Memory B cell (primary cell): ENCODE results near the gene SF3B2.
"Not testable (repeated sequence)": the region's sequence is repeated elsewhere in the genome, so short reads cannot be mapped to it uniquely, and the experiment has no call there.

ENCODE experiments used
- ATAC-seq: fragments of 150-1000 bp; cut with Tn5 transposase; 2 replicates; pipeline ENCODE4 v1.10.0; 2021; ENCODE audit warnings: low read depth, mild to moderate bottlenecking, moderate library complexity
- DNase-seq, 2 donors: peaks; one replicate each; pipeline ENCODE4 v3.0.0; 2022; ENCODE audit warnings: low spot score in 2 of 2
- H3K27ac Mint-ChIP-seq: one replicate; pipeline ENCODE4 v1.8.0; 2022; ENCODE audit warnings: mild to moderate bottlenecking, moderate library complexity, mixed read lengths
- H3K27me3 Mint-ChIP-seq: one replicate; pipeline ENCODE4 v1.8.0; 2022; ENCODE audit warnings: mixed read lengths
- H3K36me3 Mint-ChIP-seq: one replicate; pipeline ENCODE4 v1.8.0; 2022; ENCODE audit warnings: mild to moderate bottlenecking, mixed read lengths
- H3K4me1 Mint-ChIP-seq: one replicate; pipeline ENCODE4 v1.8.0; 2022; ENCODE audit warnings: mixed read lengths
- H3K4me3 Mint-ChIP-seq: one replicate; pipeline ENCODE4 v1.8.0; 2022; ENCODE audit warnings: mild to moderate bottlenecking, moderate library complexity, mixed read lengths
- H3K9me3 Mint-ChIP-seq: one replicate; pipeline ENCODE4 v1.8.0; 2022; ENCODE audit warnings: mixed read lengths

Gene SF3B2

GRCh38 chr11:66012371-66012945 lies 39.7 kb upstream of the SF3B2 start:
- peaks cover 3% of the 10 kb centered on the region for H3K27me3 Mint-ChIP-seq
- no peak for ATAC-seq
- H3K36me3 Mint-ChIP-seq, result no peaks in the 10 kb centered on the region
- H3K4me3 Mint-ChIP-seq, result no peak overlapping the region
- DNase-seq, result no peak
- H3K4me1 Mint-ChIP-seq, result peaks cover 3% of the 10 kb centered on the region
- no peak overlapping the region for H3K27ac Mint-ChIP-seq
- H3K9me3 Mint-ChIP-seq, result no peaks in the 10 kb centered on the region

DNA sequence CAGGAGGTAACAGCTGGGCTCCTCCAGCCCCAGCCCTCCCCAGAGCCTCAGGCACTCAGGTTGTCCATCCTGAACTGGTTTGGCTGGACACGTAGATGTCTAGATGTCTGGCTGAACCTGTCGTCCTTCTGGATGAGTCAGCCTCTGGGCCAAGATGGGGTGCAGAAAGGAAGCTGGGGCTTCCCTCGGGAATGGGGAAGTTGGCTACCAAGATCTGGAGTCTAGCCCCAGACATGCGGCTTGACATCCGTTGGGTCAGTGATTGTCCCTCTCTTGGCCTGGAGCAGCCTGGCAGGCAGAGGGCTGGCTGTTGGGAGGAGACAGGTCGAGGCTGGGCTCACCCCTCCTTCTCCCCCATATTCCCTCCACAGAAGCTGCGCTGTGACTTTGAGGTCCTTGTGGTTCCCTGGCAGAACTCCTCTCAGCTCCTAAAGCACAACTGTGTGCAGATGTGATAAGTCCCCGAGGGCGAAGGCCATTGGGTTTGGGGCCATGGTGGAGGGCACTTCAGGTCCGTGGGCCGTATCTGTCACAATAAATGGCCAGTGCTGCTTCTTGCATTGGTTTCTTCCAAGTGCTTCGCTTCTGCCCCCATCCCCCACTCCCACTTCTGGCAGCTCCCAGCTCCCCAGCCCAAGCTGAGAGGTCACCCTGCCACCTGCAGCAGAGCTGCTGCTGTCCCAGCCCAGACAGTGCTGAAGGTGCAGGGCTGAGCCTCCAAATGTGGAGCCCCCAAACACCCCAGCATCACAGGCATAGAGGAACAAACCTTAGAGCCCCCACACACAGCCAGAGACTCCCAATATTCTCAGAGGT lies 39.0 kb upstream of the SF3B2 start:
- Mint-ChIP-seq H3K36me3 (no peaks in the 10 kb centered on the region), H3K4me3 (no peak overlapping the region), H3K4me1 (peaks cover 5% of the 10 kb centered on the region), H3K9me3 (no peaks in the 10 kb centered on the region), H3K27me3 (peaks cover 3% of the 10 kb centered on the region), H3K27ac (no peak overlapping the region)
- no peak for ATAC-seq
- DNase-seq, result no peak

- H3K36me3 Mint-ChIP-seq, result no peaks in the 10 kb centered on the region
- no peak for DNase-seq
These were observed 38.4 kb upstream of the SF3B2 start for GRCh38 chr11:66013762-66014100.

GRCh38 chr11:66014804-66015453 lies 37.2 kb upstream of the SF3B2 start:
- peaks cover 3% of the 10 kb centered on the region for H3K27me3 Mint-ChIP-seq
- DNase-seq (no peak), ATAC-seq (no peak)
- no peaks in the 10 kb centered on the region for H3K36me3 Mint-ChIP-seq
- H3K4me3 Mint-ChIP-seq, result no peak overlapping the region
- H3K9me3 Mint-ChIP-seq, result no peaks in the 10 kb centered on the region
- peaks cover 5% of the 10 kb centered on the region for H3K4me1 Mint-ChIP-seq
- no peak overlapping the region for H3K27ac Mint-ChIP-seq

More at GRCh38 chr11:66013762-66014100, 38.4 kb upstream of the SF3B2 start:
- Mint-ChIP-seq H3K4me1 (peaks cover 5% of the 10 kb centered on the region), H3K4me3 (no peak overlapping the region), H3K9me3 (no peaks in the 10 kb centered on the region), H3K27me3 (peaks cover 3% of the 10 kb centered on the region), H3K27ac (no peak overlapping the region)
- ATAC-seq, result no peak

DNA sequence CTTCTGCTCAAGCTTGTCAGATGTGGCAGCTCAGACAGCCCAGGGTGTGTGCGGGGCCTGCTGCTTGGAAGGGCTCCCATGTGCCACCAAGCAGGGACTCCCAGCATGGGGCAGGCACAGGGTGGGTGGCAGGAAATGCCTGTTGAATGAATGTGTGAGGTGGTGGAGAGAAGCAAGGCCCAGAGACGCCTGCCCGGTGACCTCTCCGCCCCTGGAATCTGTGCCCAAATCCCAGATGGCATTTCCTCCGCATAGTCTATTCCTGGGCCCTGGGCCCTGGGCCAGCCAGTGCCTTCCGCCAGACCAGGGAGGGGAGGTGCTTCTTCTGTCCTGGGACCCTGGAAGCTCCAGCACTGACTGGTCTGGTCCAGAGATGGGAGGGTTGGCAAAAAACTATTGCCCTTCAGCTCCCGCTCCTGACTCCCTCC lies 36.7 kb upstream of the SF3B2 start:
- no peaks in the 10 kb centered on the region for H3K36me3 Mint-ChIP-seq
- H3K4me1 Mint-ChIP-seq, result peaks cover 6% of the 10 kb centered on the region
- no peak for DNase-seq
- H3K4me3 Mint-ChIP-seq, result no peak overlapping the region
- no peak overlapping the region for H3K27ac Mint-ChIP-seq
- no peaks in the 10 kb centered on the region for H3K9me3 Mint-ChIP-seq
- no peak for ATAC-seq
- peaks cover 5% of the 10 kb centered on the region for H3K27me3 Mint-ChIP-seq

DNA sequence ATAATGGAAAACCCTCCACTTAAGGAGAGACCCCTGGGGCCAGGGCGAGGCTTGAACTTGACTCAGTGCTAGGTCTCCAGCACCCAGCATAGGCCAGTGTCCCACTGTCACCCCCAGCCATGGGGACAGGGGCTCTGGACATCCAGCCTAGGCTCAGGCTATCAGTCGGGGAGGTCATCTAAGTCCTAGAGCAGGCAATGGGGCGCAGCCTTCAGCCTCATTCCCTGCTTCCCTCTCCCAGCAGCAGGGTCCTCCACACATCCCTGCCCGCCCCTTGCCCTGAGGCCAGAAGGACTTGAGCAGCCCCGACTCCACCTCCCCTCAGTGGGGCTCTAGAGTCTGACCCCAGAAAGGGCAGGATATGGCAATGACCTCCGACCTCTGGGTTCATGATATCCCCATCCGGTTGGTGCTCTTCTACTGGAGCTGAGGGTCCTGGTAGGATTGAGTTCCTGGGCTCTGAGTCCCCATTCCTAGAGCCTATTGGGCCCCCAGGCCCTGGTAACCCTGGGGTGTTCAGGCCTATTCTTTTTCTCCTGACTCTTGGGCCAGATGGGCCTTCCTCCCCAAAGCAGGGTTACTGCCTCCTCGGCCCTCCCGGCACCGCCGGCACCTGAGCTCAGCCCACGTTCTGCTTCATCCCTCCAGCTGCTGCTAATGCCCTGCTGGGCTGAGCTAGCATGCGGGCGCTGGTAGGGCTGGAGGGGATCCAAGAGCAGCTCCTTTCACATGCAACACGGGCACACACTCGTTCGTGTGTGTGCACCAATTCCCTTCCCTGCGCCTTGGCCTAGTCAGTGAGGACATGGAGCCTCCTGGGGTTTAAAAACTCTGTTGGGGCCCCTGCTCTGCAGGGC lies 36.0 kb upstream of the SF3B2 start:
- H3K4me1 Mint-ChIP-seq, result peaks cover 6% of the 10 kb centered on the region
- H3K9me3 Mint-ChIP-seq, result no peaks in the 10 kb centered on the region
- H3K4me3 Mint-ChIP-seq, result no peak overlapping the region
- ATAC-seq, result no peak
- H3K27me3 Mint-ChIP-seq, result peaks cover 6% of the 10 kb centered on the region
- H3K27ac Mint-ChIP-seq, result no peak overlapping the region
- no peak for DNase-seq
- H3K36me3 Mint-ChIP-seq, result no peaks in the 10 kb centered on the region

- no peak overlapping the region for H3K4me3 Mint-ChIP-seq
- peaks cover 6% of the 10 kb centered on the region for H3K4me1 Mint-ChIP-seq
- ATAC-seq (no peak), DNase-seq (no peak)
- H3K27ac Mint-ChIP-seq, result no peak overlapping the region
- H3K27me3 Mint-ChIP-seq, result peaks cover 6% of the 10 kb centered on the region
- no peaks in the 10 kb centered on the region for H3K9me3 Mint-ChIP-seq
- no peaks in the 10 kb centered on the region for H3K36me3 Mint-ChIP-seq
These were observed 35.4 kb upstream of the SF3B2 start for GRCh38 chr11:66016793-66017177.

- DNase-seq, result no peak
- Mint-ChIP-seq H3K27ac (no peak overlapping the region), H3K9me3 (no peaks in the 10 kb centered on the region), H3K36me3 (no peaks in the 10 kb centered on the region), H3K4me3 (no peak overlapping the region), H3K27me3 (peaks cover 6% of the 10 kb centered on the region), H3K4me1 (peaks cover 6% of the 10 kb centered on the region)
- no peak for ATAC-seq
These were observed 34.8 kb upstream of the SF3B2 start for GRCh38 chr11:66017321-66017720.

DNA sequence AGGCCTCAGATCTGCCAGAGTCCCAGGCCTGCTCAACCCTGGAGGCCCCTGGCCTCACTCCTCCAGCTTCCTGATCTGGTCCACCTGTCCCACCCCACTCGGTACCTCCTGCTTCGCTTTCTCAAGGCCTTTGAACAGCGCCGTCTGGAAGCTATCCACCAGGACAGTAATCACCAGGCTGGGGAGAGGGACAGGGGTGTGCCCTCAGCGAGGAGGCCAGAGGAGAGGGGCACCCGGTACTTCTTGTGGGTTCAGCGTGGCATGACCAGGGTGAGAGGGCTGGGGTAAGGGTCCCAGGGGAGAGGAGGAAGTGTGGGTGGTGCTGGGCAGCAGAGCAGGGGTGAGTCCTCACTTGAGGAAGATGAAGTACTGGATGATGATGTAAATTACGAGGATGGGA lies 32.0 kb upstream of the SF3B2 start:
- H3K27ac Mint-ChIP-seq, result no peak overlapping the region

GRCh38 chr11:66020618-66021357 lies 31.4 kb upstream of the SF3B2 start:
- DNase-seq (no peak), ATAC-seq (no peak)
- Mint-ChIP-seq H3K27ac (no peak overlapping the region), H3K4me1 (peaks cover 10% of the 10 kb centered on the region), H3K9me3 (no peaks in the 10 kb centered on the region), H3K4me3 (no peak overlapping the region), H3K27me3 (peaks cover 9% of the 10 kb centered on the region), H3K36me3 (no peaks in the 10 kb centered on the region)

More for the DNA sequence above, 32.0 kb upstream of the SF3B2 start:
- Mint-ChIP-seq H3K4me1 (peaks cover 10% of the 10 kb centered on the region), H3K4me3 (no peak overlapping the region), H3K27me3 (peaks cover 9% of the 10 kb centered on the region), H3K9me3 (no peaks in the 10 kb centered on the region), H3K36me3 (no peaks in the 10 kb centered on the region)
- no peak for DNase-seq
- ATAC-seq, result no peak

GRCh38 chr11:66022401-66023185 lies 29.6 kb upstream of the SF3B2 start:
- DNase-seq (peak; percentile 79 to 93), ATAC-seq (peak; percentile 93)
- H3K27me3 Mint-ChIP-seq, result peaks cover 9% of the 10 kb centered on the region
- H3K36me3 Mint-ChIP-seq, result no peaks in the 10 kb centered on the region
- H3K4me3 Mint-ChIP-seq, result peak overlapping the region; percentile 39
- H3K4me1 Mint-ChIP-seq, result peaks cover 8% of the 10 kb centered on the region
- no peaks in the 10 kb centered on the region for H3K9me3 Mint-ChIP-seq
- H3K27ac Mint-ChIP-seq, result no peak overlapping the region

GRCh38 chr11:66023186-66023440 lies 29.1 kb upstream of the SF3B2 start:
- not testable (repeated sequence) for H3K27ac Mint-ChIP-seq, H3K27me3 Mint-ChIP-seq, ATAC-seq, H3K4me3 Mint-ChIP-seq, H3K36me3 Mint-ChIP-seq, H3K4me1 Mint-ChIP-seq, H3K9me3 Mint-ChIP-seq, DNase-seq

DNA sequence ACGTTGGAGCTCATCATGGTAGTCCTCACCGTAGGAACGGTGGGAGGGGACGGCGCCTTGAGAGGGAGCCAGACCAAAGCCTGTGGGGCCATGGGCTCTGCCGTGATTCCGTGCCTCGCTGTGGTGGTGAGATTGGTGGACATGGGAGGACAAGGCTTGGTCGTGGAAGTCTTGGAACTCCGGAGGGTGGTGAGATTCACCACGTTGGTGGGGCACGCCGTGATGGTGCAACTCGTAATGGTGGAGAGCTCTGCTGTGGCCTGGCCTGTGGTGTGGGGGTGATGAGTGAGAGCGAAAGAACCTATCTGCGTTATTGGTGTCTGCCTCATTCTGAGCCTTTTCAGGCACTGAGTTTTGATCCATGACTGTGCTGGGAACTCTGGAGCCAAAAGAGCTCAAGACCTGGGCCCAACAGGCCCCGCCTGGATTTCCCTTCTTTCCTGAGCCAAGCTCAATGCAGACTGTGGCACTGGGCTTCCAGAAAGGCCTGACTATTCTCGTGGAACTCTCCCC lies 26.1 kb upstream of the SF3B2 start, which contains the start of gene CATSPER1:
TSS of gene CATSPER1 (minus strand) at position 463 of the 513 bp plus-strand sequence. CDS start at position 363, 100 bp downstream.
- H3K4me1 Mint-ChIP-seq, result peaks cover 4% of the 10 kb centered on the region
- no peak within 1 kb of the TSS for H3K27ac Mint-ChIP-seq
- no peaks in the 10 kb centered on the region for H3K9me3 Mint-ChIP-seq
- ATAC-seq, result no peak
- H3K4me3 Mint-ChIP-seq, result no peak within 1 kb of the TSS
- H3K27me3 Mint-ChIP-seq, result peaks cover 6% of the 10 kb centered on the region
- H3K36me3 Mint-ChIP-seq, result no peaks in the 10 kb centered on the region
- DNase-seq, result no peak
